GM08714 (cell line): Measurements from ENCODE around the gene MOCS2.

Source experiments
- H3K4me3 ChIP-seq: fragments of 200-500 bp; sonication (Bioruptor generic); 2 replicates; pipeline ENCODE4 v1.5.1; 2014; ENCODE audit warnings: mild to moderate bottlenecking, low read length, inconsistent platforms
- ZNF274 ChIP-seq: IDR thresholded peaks from 2 replicates; pipeline ENCODE4 v1.6.1; 2012; ENCODE audit warnings: mild to moderate bottlenecking, low read depth, low read length

MOCS2 gene

GRCh38 chr5:53111139-53111538 lies 1.6 kb upstream of the MOCS2 start:
- no peak for TF ChIP-seq ZNF274

GRCh38 chr5:53110156-53110555 lies 599 bp upstream of the MOCS2 start:
- H3K4me3 ChIP-seq, result peak overlapping the region; percentile 88
- no peak for TF ChIP-seq ZNF274

More at GRCh38 chr5:53111139-53111538, 1.6 kb upstream of the MOCS2 start:
- H3K4me3 ChIP-seq, result no peak overlapping the region

GRCh38 chr5:53109056-53109442 lies 508 bp downstream of the MOCS2 start:
- no peak for TF ChIP-seq ZNF274
- H3K4me3 ChIP-seq, result peak overlapping the region; percentile 88

- TF ChIP-seq ZNF274, result no peak
- H3K4me3 ChIP-seq, result no peak overlapping the region
Measured at GRCh38 chr5:53105611-53106300, 3.8 kb downstream of the MOCS2 start.

GRCh38 chr5:53100606-53101005 lies 9.0 kb downstream of the MOCS2 start:
- H3K4me3 ChIP-seq, result no peak overlapping the region
- TF ChIP-seq ZNF274, result no peak

- TF ChIP-seq ZNF274, result no peak
- H3K4me3 ChIP-seq, result no peak overlapping the region
Measured at GRCh38 chr5:53099546-53099945, 10.0 kb downstream of the MOCS2 start.

GRCh38 chr5:53095931-53096525 lies 13.5 kb downstream of the MOCS2 start:
- no peak overlapping the region for H3K4me3 ChIP-seq
- TF ChIP-seq ZNF274, result no peak

- no peak for TF ChIP-seq ZNF274
Measured at GRCh38 chr5:53095217-53095616, 14.3 kb downstream of the MOCS2 start.

GRCh38 chr5:53092242-53092641 lies 17.3 kb downstream of the MOCS2 start:
- no peak overlapping the region for H3K4me3 ChIP-seq
- TF ChIP-seq ZNF274, result no peak

More at GRCh38 chr5:53095217-53095616, 14.3 kb downstream of the MOCS2 start:
- no peak overlapping the region for H3K4me3 ChIP-seq

- TF ChIP-seq ZNF274, result no peak
- H3K4me3 ChIP-seq, result no peak overlapping the region
Measured at GRCh38 chr5:53091289-53091688, 18.3 kb downstream of the MOCS2 start.

- TF ChIP-seq ZNF274, result no peak
- H3K4me3 ChIP-seq, result no peak overlapping the region
Measured at GRCh38 chr5:53090229-53090628, 19.3 kb downstream of the MOCS2 start.

GRCh38 chr5:53089481-53089991 lies 20.0 kb downstream of the MOCS2 start:
- no peak overlapping the region for H3K4me3 ChIP-seq
- TF ChIP-seq ZNF274, result no peak

GRCh38 chr5:53087621-53088121 lies 21.9 kb downstream of the MOCS2 start:
- no peak for TF ChIP-seq ZNF274
- H3K4me3 ChIP-seq, result no peak overlapping the region

- no peak for TF ChIP-seq ZNF274
- no peak overlapping the region for H3K4me3 ChIP-seq
Measured at GRCh38 chr5:53087171-53087570, 22.4 kb downstream of the MOCS2 start.
